ENCODE measurements around the gene ABCC4.

Gene ABCC4

DNA sequence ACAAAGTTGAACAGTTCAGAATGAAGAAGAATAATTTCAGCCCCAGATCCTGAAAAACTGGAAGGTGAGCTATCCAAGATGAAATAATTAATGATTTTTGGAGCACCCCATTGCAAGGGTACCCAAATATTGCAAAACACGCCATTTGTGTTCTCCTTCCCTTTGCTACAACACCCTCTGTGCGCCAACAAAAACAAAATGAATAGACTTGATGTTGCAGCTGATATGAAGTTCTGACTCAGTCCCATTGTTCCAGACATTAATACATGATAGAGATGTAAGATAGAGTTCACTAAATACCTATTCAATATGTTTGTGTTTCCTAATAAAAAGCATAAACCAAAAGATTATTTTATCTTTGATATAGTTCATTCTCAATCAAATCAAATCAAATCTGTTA, 301.4 kb downstream of the ABCC4 start:
- no peak for DNase-seq (ENCODE audit: low read depth in 2 of 2)

DNA sequence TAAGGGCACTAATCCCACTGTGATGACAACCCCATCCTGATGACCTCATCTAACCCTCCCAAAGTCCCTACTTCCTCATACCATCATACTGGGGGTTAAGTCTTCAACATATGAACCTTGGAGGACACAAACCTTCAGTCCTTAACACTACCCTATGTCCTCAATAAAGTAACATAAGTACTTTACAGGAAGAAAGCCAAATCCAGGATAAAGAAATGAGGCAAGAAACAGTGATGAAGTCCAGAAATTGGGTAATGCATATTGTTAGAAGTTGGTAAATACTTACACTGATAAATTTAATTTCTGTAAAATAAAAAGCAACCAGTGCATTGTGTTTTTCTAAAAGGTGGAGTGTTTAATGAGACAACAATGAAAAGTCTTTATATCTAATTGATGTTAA, 304.1 kb downstream of the ABCC4 start:
- no peak for DNase-seq (ENCODE audit: low read depth in 2 of 2)

DNA sequence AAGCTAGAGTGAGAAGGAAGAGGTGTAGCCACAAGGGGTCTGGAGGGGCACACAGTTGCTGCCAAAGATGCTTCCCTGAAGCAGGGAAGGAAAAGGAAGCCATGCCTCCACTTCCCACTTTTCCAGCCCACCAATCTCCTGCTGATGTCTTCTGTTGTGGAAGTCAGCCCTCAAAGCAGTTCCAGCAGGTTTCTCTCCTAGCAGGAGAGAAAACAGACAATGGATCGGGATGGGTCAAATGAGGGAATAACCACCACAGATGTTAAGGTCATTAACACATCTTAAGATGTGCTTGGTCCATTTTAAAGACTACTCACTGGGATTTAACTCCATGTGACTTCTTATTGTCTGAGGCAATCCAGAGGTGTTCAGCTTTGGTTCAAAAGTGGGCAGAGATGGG, 304.8 kb downstream of the ABCC4 start:
- no peak for DNase-seq (ENCODE audit: low read depth in 2 of 2)

DNA sequence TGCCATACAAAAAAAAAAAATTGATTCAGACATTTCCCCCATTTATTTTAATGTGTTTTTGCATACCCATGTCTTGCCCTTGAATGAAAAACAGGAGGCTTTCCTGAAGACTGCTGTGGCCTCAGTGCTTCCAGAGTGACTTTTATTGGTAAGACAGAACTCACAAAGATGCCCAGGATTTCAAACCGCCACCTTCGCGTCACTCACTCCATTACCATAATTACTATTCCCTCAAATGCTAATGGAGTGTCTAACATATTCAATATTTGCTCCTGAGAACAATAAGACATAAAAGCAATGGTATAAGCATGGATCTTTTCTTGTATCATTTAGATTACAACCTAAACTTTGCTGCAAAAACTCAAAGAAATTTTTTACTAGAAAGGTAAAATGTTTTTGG, 306.7 kb downstream of the ABCC4 start:
- DNase-seq (ENCODE audit: low read depth in 2 of 2): no peak

DNA sequence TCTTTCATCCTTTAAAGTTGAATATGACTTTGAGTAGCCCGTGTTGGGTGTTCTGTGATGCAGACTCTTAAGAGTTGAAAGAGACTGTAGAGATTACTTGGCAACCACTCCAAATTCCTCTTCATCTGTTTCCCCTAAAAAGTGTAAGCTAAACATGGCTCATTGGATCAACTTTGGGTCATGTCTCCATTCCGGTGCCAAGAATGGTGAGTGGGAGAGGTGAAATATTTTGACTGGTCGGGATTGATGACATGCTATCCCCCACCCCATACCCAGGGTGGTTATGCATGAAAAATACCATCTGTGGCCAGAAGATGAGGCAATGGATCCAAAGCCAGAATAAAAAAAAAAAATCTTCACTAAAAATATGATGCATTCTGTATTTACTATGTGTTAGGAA, 307.6 kb downstream of the ABCC4 start:
- no peak for DNase-seq (ENCODE audit: low read depth in 2 of 2)

DNA sequence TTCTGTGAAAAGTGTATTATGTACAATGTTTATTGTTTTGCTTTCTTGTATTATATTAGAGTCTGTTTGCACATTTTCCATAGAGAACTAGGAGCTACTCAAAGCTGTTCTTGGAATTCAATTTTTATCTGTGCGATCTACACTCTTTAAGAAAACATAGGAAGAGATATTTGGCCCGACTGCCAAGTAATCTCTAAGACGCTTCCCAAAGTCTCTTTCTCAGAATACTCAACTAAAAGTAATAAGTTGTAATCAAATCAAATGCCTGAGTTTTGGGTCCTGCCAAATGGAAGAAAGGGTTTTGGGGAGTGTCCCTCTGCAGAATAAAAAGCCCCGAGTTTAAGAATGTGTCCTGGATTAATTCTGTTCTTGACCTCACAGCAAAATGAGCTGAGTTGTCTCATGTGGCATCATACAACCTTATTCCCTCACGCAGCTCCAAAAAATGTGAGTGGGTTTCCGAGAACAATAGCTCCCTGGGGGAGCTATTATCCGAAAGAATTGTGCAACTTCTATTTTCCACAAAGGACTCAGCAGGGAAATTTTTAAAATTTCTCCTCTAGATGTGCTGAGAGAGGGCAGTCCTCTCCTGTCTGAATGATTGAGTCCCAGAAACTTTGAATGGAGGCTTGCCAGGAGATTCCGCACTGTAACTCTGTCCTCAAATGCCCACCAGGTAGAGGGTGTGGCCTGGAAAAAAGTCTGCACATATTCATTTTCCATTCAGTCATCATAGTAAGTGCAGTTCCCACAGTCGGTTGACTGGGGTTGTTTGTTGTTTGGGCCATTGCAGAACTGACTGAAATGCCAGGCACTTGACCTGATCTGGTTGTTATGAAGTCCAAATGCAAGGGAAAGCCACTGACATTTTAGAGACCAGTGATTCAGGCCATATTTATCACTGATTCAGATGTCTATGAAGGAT, 309.0 kb downstream of the ABCC4 start:
- DNase-seq (ENCODE audit: low read depth in 2 of 2): no peak

DNA sequence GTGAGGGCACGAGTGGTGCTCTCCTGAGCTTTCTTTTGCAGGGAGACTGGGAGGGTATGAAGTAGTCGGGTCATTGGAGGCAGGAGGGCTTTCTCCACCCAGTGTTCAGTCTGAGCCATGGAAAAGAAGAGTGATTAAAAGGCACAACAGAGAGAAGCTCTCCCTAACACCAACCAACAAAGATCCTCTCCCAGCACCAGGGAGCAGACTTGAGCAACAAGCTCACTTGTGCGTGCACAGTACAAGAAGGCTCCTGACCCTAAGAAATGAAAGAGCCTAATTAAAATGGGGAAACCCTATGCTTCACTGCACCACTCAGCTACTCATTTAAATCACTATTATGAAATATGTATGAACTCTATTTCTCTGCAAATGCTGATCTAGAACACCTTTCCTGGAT, 312.6 kb downstream of the ABCC4 start:
- no peak for DNase-seq (ENCODE audit: low read depth in 2 of 2)

DNA sequence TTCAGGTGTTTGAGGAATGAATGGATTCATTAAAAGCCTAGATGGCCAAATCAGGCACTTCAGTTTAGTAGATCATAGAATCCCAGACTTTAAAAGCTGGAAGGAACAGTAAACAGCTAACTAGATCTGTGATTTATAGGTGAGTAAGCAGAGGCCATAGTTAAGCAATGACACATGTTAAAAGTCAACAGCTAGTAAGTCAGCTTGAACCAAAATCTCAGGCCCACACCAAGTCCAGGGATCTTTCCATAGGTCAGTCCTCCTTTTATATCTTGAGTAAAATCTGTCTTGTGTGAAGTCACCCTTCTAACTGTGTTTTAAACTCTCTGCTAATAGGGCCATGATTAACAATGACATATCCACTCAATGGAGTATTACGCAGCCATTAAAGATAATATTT, 313.4 kb downstream of the ABCC4 start:
- DNase-seq (ENCODE audit: low read depth in 2 of 2): no peak

DNA sequence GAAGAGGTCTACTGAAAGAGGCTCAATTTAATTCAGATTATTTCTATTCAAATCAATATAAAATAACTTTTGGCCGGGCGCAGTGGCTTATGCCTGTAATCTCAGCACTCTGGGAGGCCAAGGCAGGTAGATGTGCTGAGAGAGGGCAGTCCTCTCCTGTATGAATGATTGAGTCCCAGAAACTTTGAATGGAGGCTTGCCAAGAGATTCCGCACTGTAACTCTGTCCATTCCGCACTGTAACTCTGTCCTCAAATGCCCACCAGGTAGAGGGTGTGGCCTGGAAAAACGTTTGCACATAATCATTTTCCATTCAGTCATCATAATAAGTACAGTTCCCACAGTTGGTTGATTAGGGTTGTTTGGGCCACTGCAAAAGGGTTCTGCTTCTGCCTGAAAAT, 314.2 kb downstream of the ABCC4 start:
- no peak for DNase-seq (ENCODE audit: low read depth in 2 of 2)

DNA sequence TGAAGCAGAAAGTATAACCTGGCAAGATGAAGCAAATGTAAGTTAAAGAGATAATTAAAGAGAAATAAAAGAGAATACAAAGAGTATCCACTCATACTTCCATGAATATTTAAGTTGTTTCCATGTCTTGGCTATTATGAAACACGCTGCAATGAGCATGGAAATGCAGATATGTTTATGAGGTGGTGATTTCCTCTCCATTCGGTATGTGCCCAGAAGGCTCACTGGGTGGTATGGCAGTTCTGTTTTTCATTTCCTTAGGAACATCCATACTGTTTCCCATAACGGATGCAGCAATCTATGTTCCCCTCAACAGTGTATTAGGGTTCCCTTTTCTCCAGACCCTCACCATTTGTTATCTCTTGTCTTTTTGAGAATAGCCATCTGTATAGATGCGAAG, 316.3 kb downstream of the ABCC4 start:
- no peak for DNase-seq (ENCODE audit: low read depth in 2 of 2)

DNA sequence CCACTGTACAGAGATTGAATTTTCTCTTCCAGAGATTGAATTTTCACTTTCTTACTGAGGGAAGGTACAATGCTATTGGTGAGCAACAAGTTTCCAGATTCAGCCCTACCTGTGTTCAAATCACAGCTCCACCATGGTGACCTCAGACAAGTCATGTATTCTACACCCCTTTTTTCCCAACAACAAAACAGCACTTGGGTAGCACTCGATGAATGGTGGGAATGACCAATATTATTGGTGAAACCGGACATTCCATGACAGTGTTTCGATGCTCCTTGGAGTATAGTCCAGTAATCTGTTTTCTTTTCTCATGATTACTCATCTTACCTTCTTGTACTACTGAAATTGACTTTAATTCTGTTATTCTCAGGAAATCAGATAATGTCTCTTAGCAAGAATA, 322.7 kb downstream of the ABCC4 start:
- no peak for DNase-seq (ENCODE audit: low read depth in 2 of 2)

DNA sequence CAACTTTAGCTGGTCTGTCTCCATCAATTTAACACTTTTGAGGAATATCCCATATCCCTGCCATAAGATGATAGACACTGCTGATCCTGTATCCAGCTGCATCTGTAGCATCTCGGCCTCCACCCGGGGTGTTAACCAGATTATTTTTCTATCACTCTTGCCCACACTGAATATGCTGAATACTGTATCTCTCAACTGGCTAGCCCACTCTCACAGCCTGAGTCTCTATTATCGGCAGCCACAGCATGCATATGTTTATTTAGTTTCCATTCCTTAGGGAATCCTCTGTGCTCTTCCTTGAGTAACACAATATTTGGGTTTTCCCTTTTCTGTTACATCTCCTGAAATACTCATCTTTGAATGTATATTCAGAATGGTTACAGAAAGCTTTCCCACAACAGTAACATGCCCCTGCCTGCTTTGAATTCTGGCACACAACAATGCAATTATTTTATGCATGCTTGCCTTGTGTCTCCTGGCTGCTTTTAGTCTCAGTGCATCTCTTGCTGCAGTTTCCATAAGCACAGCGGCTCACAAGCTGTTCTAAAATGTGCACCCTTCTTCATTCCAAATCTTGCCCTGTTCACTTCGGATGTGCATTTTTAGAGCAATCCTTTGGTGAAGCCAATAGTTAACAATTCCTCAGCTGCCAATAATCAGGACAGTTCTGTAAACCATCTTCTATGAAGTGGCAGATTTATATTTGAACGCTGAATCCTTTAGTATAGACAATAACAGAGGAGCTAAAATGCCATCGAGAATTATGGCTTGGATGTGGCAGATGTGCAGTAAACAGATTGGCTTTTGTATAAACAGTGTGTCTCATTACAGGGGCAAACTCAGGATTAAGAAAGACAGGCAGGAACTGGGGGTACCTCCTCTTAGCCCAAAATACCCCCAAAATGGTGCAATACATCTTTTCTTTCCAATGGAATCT, 327.0 kb downstream of the ABCC4 start:
- DNase-seq (ENCODE audit: low read depth in 2 of 2): no peak

DNA sequence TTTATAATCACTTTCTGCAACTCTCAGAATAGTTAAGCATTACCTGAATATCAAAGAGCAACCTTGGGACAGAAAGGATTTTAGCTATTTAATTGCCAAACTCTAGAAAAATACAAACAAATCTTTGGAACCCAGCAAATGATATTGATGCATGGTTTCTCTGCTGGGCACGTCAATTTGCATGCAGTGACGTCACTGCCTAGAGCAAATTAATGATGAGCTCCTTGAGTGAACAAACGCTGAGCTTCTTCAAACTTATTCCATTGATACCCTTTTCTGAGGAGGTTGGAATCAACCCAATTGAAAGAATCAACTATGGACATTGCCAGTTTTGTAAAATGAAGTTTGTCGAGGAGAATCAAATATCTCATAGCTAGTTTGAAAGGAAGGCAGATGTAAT, 329.0 kb downstream of the ABCC4 start:
- DNase-seq (ENCODE audit: low read depth in 2 of 2): no peak

All from stimulated activated CD8-positive, alpha-beta memory T cell treated with anti-CD3 and anti-CD28 coated beads, Interleukin-7, amount 100 ng/mL, for 4 hours (primary cell).